Osteoblast (primary cell): ENCODE data around the gene PI4K2A. TPM values are rescaled to one million over a fixed set of nuclear protein-coding genes. Genes with fewer than 3 reads are reported as not detected.
A peak's percentile ranks its signal among the peaks of the same experiment; 100 is the strongest.
"Not testable (repeated sequence)": the region's sequence is repeated elsewhere in the genome, so short reads cannot be mapped to it uniquely, and the experiment has no call there.

Source experiments
- DNase-seq: peaks from one replicate; pipeline ENCODE4 v3.0.0; 2011; ENCODE audit warnings: low spot score, mixed read lengths; ENCODE audit not compliant: insufficient read length; ENCODE audit errors: missing footprints
- H2AFZ ChIP-seq: 2 replicates; pipeline ENCODE4 v1.6.0; 2011; ENCODE audit warnings: mild to moderate bottlenecking, low read length
- H3K27ac ChIP-seq: 2 replicates; pipeline ENCODE4 v1.5.1; 2011; ENCODE audit warnings: mild to moderate bottlenecking, low read depth, low read length, moderate library complexity
- H3K27me3 ChIP-seq: 2 replicates; pipeline ENCODE4 v1.6.0; 2012; ENCODE audit warnings: mild to moderate bottlenecking, control low read depth, inconsistent platforms, low read length, moderate library complexity; ENCODE audit not compliant: insufficient read depth
- H3K36me3 ChIP-seq: 2 replicates; pipeline ENCODE4 v1.5.1; 2011; ENCODE audit warnings: mild to moderate bottlenecking, low read length, control low read depth, moderate library complexity; ENCODE audit not compliant: insufficient read depth
- H3K4me1 ChIP-seq: 2 replicates; pipeline ENCODE4 v1.5.1; 2011; ENCODE audit warnings: mild to moderate bottlenecking, low read length, control low read depth, moderate library complexity; ENCODE audit not compliant: insufficient read depth
- H3K4me2 ChIP-seq: 2 replicates; pipeline ENCODE4 v1.6.0; 2011; ENCODE audit warnings: mild to moderate bottlenecking, low read length; ENCODE audit not compliant: insufficient read depth
- H3K4me3 ChIP-seq: fragments of 200-600 bp; sonication (generic); 3 replicates; pipeline ENCODE4 v1.5.1; 2012; ENCODE audit warnings: mild to moderate bottlenecking, low read length, inconsistent platforms; ENCODE audit not compliant: insufficient read depth
- H3K79me2 ChIP-seq: 2 replicates; pipeline ENCODE4 v1.6.0; 2012; ENCODE audit warnings: mild to moderate bottlenecking, low read length, control low read depth, inconsistent platforms; ENCODE audit not compliant: insufficient read depth
- H3K9me3 ChIP-seq: 2 replicates; pipeline ENCODE4 v1.5.1; 2011; ENCODE audit warnings: low read depth, low read length, control low read depth
- H4K20me1 ChIP-seq: 2 replicates; pipeline ENCODE4 v1.6.0; 2012; ENCODE audit warnings: mild to moderate bottlenecking, low read length, control low read depth; ENCODE audit not compliant: insufficient read depth
- total RNA-seq: library from RNA; depleted of rRNA; stranded (reverse); fragments of >200 nt; gene quantifications from 2 replicates; pipeline ENCODE4 v1.2.3, GENCODE V29; 2012
- TF ChIP-seq, protein P1 (sequence below): IDR thresholded peaks from 2 replicates; pipeline ENCODE4 v1.5.1; 2011; ENCODE audit warnings: mild to moderate bottlenecking, low read depth, low read length, moderate library complexity; ENCODE audit errors: extremely low read depth

Gene PI4K2A
- total RNA-seq, 1 donor, result 23.5 TPM

DNA sequence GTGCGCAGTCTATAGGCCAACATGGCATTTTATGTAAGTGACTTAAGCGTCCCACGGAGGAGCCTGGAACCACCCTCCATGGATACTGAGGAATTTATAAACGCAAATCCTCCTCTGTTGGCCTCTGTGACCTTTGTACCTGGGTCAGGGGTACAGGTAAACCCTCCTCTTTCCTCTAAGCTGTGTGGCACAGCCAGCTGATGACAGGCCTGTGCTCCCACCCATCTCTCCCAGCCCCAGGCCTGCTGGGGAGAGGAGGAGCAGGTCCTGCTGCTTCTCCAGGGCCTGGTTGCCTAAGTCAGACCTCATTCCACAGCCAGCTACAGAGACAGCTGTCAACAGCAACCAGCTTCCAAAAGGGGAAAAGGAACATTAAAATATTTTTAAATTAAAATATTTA is 41.6 kb downstream of the PI4K2A start:
- Histone ChIP-seq H3K27ac (no peak overlapping the region), H3K36me3 (peaks cover 19% of the 10 kb centered on the region), H2AFZ (no peak overlapping the region), H4K20me1 (peaks cover 28% of the 10 kb centered on the region), H3K9me3 (no peaks in the 10 kb centered on the region), H3K79me2 (peaks cover 91% of the 10 kb centered on the region), H3K4me1 (peaks cover 32% of the 10 kb centered on the region), H3K27me3 (no peaks in the 10 kb centered on the region), H3K4me3 (no peak overlapping the region), H3K4me2 (no peak overlapping the region)
- TF ChIP-seq, protein P1, sequence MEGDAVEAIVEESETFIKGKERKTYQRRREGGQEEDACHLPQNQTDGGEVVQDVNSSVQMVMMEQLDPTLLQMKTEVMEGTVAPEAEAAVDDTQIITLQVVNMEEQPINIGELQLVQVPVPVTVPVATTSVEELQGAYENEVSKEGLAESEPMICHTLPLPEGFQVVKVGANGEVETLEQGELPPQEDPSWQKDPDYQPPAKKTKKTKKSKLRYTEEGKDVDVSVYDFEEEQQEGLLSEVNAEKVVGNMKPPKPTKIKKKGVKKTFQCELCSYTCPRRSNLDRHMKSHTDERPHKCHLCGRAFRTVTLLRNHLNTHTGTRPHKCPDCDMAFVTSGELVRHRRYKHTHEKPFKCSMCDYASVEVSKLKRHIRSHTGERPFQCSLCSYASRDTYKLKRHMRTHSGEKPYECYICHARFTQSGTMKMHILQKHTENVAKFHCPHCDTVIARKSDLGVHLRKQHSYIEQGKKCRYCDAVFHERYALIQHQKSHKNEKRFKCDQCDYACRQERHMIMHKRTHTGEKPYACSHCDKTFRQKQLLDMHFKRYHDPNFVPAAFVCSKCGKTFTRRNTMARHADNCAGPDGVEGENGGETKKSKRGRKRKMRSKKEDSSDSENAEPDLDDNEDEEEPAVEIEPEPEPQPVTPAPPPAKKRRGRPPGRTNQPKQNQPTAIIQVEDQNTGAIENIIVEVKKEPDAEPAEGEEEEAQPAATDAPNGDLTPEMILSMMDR, result no peak
- peak; percentile 53 for DNase-seq

DNA sequence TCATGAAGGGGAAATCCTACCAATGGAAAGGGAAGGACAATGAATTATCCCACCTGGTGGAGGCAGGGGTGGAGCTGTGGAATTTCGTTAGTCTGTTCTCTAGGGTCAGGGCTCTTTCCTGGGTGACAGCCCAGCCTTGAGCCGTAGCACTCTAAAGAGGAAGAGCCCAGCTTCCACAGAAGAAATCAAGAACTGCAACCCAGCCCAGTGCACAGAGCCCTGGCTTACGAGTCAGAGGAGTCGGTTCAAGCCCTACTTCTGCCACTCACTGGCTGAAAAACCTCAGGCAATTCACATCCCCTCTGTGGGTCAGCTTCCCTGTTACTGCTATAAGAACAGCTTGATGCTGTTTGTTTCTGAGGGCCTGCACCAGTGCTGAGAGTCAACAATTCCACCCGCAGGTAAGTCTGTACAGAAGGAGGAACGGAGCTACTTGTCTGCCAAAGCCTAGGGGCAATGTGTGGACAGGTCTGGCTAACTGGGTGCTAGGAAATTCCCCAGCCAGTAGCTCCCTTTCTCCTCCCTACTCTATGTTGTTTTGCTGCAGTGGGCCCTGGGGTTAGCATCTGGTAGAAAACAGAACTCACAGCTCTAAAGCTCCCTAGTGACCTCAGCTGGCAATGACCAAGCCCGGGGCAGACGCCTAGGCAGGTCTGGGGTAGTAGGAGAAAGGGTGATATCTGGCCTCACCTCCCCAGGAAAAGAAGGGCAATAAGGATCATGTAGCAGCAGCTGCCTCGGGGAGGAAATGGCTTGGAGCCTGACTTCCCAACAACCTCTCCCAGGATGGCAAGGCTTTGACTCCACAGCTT is 43.3 kb downstream of the PI4K2A start:
- peaks cover 45% of the 10 kb centered on the region for H3K4me1 ChIP-seq
- peaks cover 24% of the 10 kb centered on the region for H4K20me1 ChIP-seq
- H3K27me3 ChIP-seq, result no peaks in the 10 kb centered on the region
- peak; percentile 92 for DNase-seq
- H3K4me2 ChIP-seq, result peak overlapping the region; percentile 91
- TF ChIP-seq, protein P1, result no peak
- H3K27ac ChIP-seq, result peak overlapping the region; percentile 96
- peaks cover 5% of the 10 kb centered on the region for H3K36me3 ChIP-seq
- no peaks in the 10 kb centered on the region for H3K9me3 ChIP-seq
- peak overlapping the region; percentile 38 for H2AFZ ChIP-seq
- H3K79me2 ChIP-seq, result peaks cover 74% of the 10 kb centered on the region
- H3K4me3 ChIP-seq, result peak overlapping the region; percentile 89

DNA sequence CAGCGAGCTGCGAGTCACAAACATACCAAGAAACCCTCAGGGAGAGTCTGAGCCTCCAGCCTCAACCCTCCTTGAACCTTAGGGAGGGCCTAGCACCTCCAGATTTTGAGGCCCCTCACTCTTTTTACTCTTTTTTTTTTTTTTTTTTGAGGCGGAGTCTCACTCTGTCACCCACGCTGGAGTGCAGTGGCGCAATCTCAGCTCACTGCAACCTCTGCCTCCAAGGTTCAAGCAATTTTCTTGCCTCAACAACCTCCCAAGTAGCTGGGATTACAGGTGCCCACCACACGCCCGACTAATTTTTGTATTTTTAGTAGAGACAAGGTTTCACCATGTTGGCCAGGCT is 43.9 kb downstream of the PI4K2A start:
- Histone ChIP-seq H3K4me3 (peak overlapping the region; percentile 89), H3K4me2 (peak overlapping the region; percentile 91), H3K4me1 (peaks cover 51% of the 10 kb centered on the region), H3K27ac (peak overlapping the region; percentile 96), H2AFZ (peak overlapping the region; percentile 38), H4K20me1 (peaks cover 24% of the 10 kb centered on the region), H3K79me2 (peaks cover 70% of the 10 kb centered on the region)
- not testable (repeated sequence) for H3K27me3 ChIP-seq, H3K9me3 ChIP-seq, H3K36me3 ChIP-seq, DNase-seq

DNA sequence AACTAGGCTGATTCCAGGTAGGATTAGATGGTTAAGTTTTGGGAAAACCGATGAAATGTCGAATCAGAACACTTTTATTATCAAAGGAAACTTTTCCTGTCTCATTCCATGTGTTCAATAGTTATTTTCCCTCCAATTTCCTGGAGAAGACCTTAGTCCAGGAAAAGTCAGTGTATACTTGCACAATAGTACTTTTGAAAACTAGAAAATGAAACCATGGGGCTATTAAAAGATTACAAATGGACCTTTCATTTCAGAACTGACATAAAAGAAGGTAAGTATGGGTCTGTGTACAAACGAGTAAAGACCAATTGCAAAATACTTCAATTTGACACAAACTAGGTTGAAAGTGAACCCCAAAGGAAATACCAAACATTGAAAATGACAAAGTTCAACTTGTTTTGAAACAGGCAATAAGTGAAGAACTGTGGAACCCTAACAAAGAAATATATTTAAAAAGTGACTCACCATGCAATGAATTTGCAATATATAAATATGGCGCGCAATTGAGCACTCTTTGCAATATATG is 44.5 kb downstream of the PI4K2A start:
- Histone ChIP-seq H3K79me2 (peaks cover 64% of the 10 kb centered on the region), H3K27me3 (no peaks in the 10 kb centered on the region), H3K27ac (peak overlapping the region; percentile 96), H3K9me3 (no peaks in the 10 kb centered on the region), H3K4me1 (peaks cover 56% of the 10 kb centered on the region), H3K36me3 (no peaks in the 10 kb centered on the region), H4K20me1 (peaks cover 24% of the 10 kb centered on the region), H2AFZ (no peak overlapping the region), H3K4me2 (peak overlapping the region; percentile 91), H3K4me3 (peak overlapping the region; percentile 89)
- TF ChIP-seq, protein P1, result no peak
- no peak for DNase-seq
